Retinal pigment epithelial cell (primary cell): Measurements from ENCODE around the gene FZD1.
"Not testable (repeated sequence)": the region's sequence is repeated elsewhere in the genome, so short reads cannot be mapped to it uniquely, and the experiment has no call there.

Experiments
- DNase-seq: peaks from one replicate; pipeline ENCODE4 v3.0.0-alpha.2; 2010; ENCODE audit warnings: low read depth
- H3K4me3 ChIP-seq: 2 replicates; pipeline ENCODE4 v1.5.1; 2011; ENCODE audit warnings: mild to moderate bottlenecking, low read length, control low read depth, moderate library complexity
- CTCF ChIP-seq: conservative IDR thresholded peaks from 2 replicates; pipeline ENCODE4 v1.5.1; 2011; ENCODE audit warnings: low read depth, low read length, control low read depth, inconsistent platforms

Gene FZD1

GRCh38 chr7:91294639-91295220 is 30.5 kb downstream of the FZD1 start:
- no peak for TF ChIP-seq CTCF
- DNase-seq = no peak
- no peak overlapping the region for H3K4me3 ChIP-seq

- no peak for DNase-seq
- TF ChIP-seq CTCF = no peak
- H3K4me3 ChIP-seq = no peak overlapping the region
These were observed 31.3 kb downstream of the FZD1 start for GRCh38 chr7:91295576-91295975.

- no peak for TF ChIP-seq CTCF
These were observed 33.7 kb downstream of the FZD1 start for GRCh38 chr7:91297939-91298338.

GRCh38 chr7:91299952-91300775 is 35.9 kb downstream of the FZD1 start:
- H3K4me3 ChIP-seq = no peak overlapping the region
- no peak for TF ChIP-seq CTCF
- DNase-seq = no peak

More at GRCh38 chr7:91297939-91298338, 33.7 kb downstream of the FZD1 start:
- no peak for DNase-seq
- no peak overlapping the region for H3K4me3 ChIP-seq

GRCh38 chr7:91302794-91303193 is 38.6 kb downstream of the FZD1 start:
- DNase-seq = no peak
- H3K4me3 ChIP-seq = no peak overlapping the region
- TF ChIP-seq CTCF = no peak

DNA sequence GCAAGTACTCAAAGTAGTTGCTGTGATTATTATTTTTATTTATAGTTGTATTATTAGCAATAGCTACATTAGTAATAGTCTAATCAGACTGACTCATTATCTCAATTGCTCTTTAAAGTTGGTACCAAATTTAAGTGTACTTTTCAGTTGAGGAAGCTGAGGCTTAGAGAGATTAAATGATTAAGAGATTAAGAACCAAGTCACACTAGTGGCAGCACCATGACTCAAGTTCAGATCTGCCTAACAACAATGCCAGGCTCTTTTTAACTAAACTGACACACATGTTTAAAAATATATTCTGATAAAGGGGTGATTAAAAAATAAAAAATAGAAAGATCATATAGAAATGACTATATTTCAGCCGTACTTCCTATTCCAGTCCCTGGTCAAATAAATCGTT is 42.0 kb downstream of the FZD1 start:
- peak; percentile 89 for DNase-seq
- TF ChIP-seq CTCF = no peak

GRCh38 chr7:91307467-91307866 is 43.2 kb downstream of the FZD1 start:
- no peak overlapping the region for H3K4me3 ChIP-seq
- no peak for DNase-seq
- TF ChIP-seq CTCF = no peak

More for the DNA sequence above, 42.0 kb downstream of the FZD1 start:
- no peak overlapping the region for H3K4me3 ChIP-seq

DNA sequence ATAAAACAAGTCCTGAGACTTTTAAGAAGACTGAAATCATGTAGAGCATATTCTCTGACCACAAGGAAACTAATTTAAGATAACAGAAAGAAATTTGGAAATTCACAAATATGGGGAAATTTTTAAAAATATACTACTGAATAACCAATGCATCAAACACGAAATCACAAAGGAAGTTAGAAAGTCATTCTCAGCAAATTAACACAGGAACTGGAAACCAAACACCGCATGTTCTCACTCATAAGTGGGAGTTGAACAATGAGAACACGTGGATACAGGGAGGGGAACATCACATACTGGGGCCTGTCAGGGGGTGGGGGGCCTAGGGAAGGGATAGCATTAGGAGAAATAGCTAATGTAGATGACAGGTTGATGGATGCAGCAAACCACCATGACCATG is 44.0 kb downstream of the FZD1 start:
- not testable (repeated sequence) for DNase-seq

More for the DNA sequence above, 44.0 kb downstream of the FZD1 start:
- H3K4me3 ChIP-seq = not testable (repeated sequence)
